Mesenchymal stem cell (in vitro differentiated cells and primary cell): Measurements from ENCODE around the gene VAMP2.
A peak's percentile ranks its signal among the peaks of the same experiment; 100 is the strongest.

Experiments used
- DNase-seq: peaks from one replicate; pipeline ENCODE4 v3.0.0-alpha.2; 2013
- H2AFZ ChIP-seq: one replicate; pipeline ENCODE4 v1.6.1; 2013; ENCODE audit warnings: low read depth, mild to moderate bottlenecking, control low read depth, inconsistent platforms, low read length, moderate library complexity
- H2AK5ac ChIP-seq: 2 replicates; pipeline ENCODE4 v1.6.1; 2013; ENCODE audit warnings: low read length, moderate library complexity, mild to moderate bottlenecking, inconsistent platforms; ENCODE audit not compliant: severe bottlenecking
- H2BK120ac ChIP-seq: one replicate; pipeline ENCODE4 v1.6.1; 2013; ENCODE audit warnings: low read depth, mild to moderate bottlenecking, inconsistent platforms, low read length, moderate library complexity
- H2BK12ac ChIP-seq, 2 experiments: one replicate each; pipeline ENCODE4 v1.6.1; 2013; ENCODE audit warnings: inconsistent platforms in 2 of 2, low read length in 2 of 2, mild to moderate bottlenecking in 2 of 2, moderate library complexity in 2 of 2, control low read depth in 1 of 2
- H2BK15ac ChIP-seq: one replicate; pipeline ENCODE4 v1.6.1; 2013; ENCODE audit warnings: mild to moderate bottlenecking, low read depth, inconsistent platforms; ENCODE audit not compliant: poor library complexity, severe bottlenecking
- H2BK5ac ChIP-seq: 2 replicates; pipeline ENCODE4 v1.6.1; 2013; ENCODE audit warnings: low read depth, mild to moderate bottlenecking, low read length, control low read depth, inconsistent platforms; ENCODE audit not compliant: poor library complexity, severe bottlenecking
- H3K14ac ChIP-seq, 2 experiments: one replicate each; pipeline ENCODE4 v1.6.1; 2013; ENCODE audit warnings: inconsistent platforms in 2 of 2, low read length in 2 of 2, control low read depth in 1 of 2, mild to moderate bottlenecking in 1 of 2, moderate library complexity in 1 of 2
- H3K18ac ChIP-seq, 2 experiments: one replicate each; pipeline ENCODE4 v1.6.1; 2013; ENCODE audit warnings: inconsistent platforms in 2 of 2, low read length in 2 of 2, control low read depth in 1 of 2, low read depth in 1 of 2, mild to moderate bottlenecking in 1 of 2
- H3K23ac ChIP-seq, 2 experiments: one replicate each; pipeline ENCODE4 v1.6.1; 2013; ENCODE audit warnings: inconsistent platforms in 2 of 2, low read length in 2 of 2, mild to moderate bottlenecking in 2 of 2, moderate library complexity in 2 of 2, control low read depth in 1 of 2
- H3K27ac ChIP-seq: 2 replicates; pipeline ENCODE4 v1.5.1; 2013; ENCODE audit warnings: mild to moderate bottlenecking, moderate library complexity, low read length, control low read depth, inconsistent platforms; ENCODE audit not compliant: poor library complexity, severe bottlenecking
- H3K27me3 ChIP-seq, 2 experiments: 2 replicates each; pipeline versions ENCODE4 v1.6.1 to v1.7.0; 2013; ENCODE audit warnings: low read length in 2 of 2, mild to moderate bottlenecking in 2 of 2, moderate library complexity in 2 of 2, control low read depth in 1 of 2, inconsistent platforms in 1 of 2; ENCODE audit not compliant: control insufficient read depth in 1 of 2, insufficient read depth in 1 of 2
- H3K36me3 ChIP-seq, 2 experiments: 2 replicates each; pipeline versions ENCODE4 v1.6.1 to v1.7.0; 2013; ENCODE audit warnings: low read length in 2 of 2, control low read depth in 1 of 2, inconsistent platforms in 1 of 2, low read depth in 1 of 2, mild to moderate bottlenecking in 1 of 2; ENCODE audit not compliant: insufficient read depth in 2 of 2, control insufficient read depth in 1 of 2
- H3K4ac ChIP-seq, 2 experiments: one replicate each; pipeline ENCODE4 v1.6.1; 2013; ENCODE audit warnings: inconsistent platforms in 2 of 2, low read length in 2 of 2, mild to moderate bottlenecking in 2 of 2, moderate library complexity in 2 of 2, control low read depth in 1 of 2, low read depth in 1 of 2
- H3K4me1 ChIP-seq: 2 replicates; pipeline ENCODE4 v1.6.1; 2013; ENCODE audit warnings: low read depth, low read length, control low read depth; ENCODE audit not compliant: control insufficient read depth, insufficient read depth
- H3K4me2 ChIP-seq: 2 replicates; pipeline ENCODE4 v1.6.1; 2013; ENCODE audit warnings: low read length, mild to moderate bottlenecking, inconsistent platforms; ENCODE audit not compliant: poor library complexity, severe bottlenecking
- H3K4me3 ChIP-seq, 2 experiments: 2 replicates each; pipeline versions ENCODE4 v1.5.1 to v1.7.0; 2013; ENCODE audit warnings: low read length in 2 of 2, mild to moderate bottlenecking in 2 of 2, control low read depth in 1 of 2, low read depth in 1 of 2; ENCODE audit not compliant: insufficient read depth in 1 of 2
- H3K79me1 ChIP-seq: replicated peaks from 2 replicates; pipeline ENCODE4 v1.6.1; 2013; ENCODE audit warnings: mild to moderate bottlenecking, control low read depth, low read length, inconsistent platforms; ENCODE audit not compliant: poor library complexity, severe bottlenecking
- H3K9ac ChIP-seq: 2 replicates; pipeline ENCODE4 v1.7.0; 2013; ENCODE audit warnings: mild to moderate bottlenecking, low read length, moderate library complexity
- H3K9me3 ChIP-seq: 2 replicates; pipeline ENCODE4 v1.7.0; 2013; ENCODE audit warnings: mild to moderate bottlenecking, low read length; ENCODE audit not compliant: control insufficient read depth
- H4K8ac ChIP-seq: one replicate; pipeline ENCODE4 v1.6.1; 2013; ENCODE audit warnings: inconsistent platforms, mild to moderate bottlenecking, low read length, moderate library complexity
- H4K91ac ChIP-seq: one replicate; pipeline ENCODE4 v1.6.1; 2013; ENCODE audit warnings: mild to moderate bottlenecking, low read length, inconsistent platforms
- WGBS: methylation state at CpG from one replicate; pipeline ENCODE4 v1.1.7; 2013; ENCODE audit warnings: mixed read lengths; 5-methylcytosine and 5-hydroxymethylcytosine counted together

Gene VAMP2

GRCh38 chr17:8109661-8110455 lies 52.9 kb downstream of the VAMP2 start:
- DNase-seq, result no peak
- peak overlapping the region in 1 of 2 experiments; percentile 33 for H3K4me3 ChIP-seq
- H2BK5ac ChIP-seq, result no peak overlapping the region
- H4K8ac ChIP-seq, result no peak overlapping the region
- no peaks in the 10 kb centered on the region for H3K79me1 ChIP-seq
- no peaks in the 10 kb centered on the region for H3K9me3 ChIP-seq
- no peak overlapping the region for H3K14ac ChIP-seq
- no peak overlapping the region for H3K18ac ChIP-seq
- H2BK15ac ChIP-seq, result no peak overlapping the region
- H3K4ac ChIP-seq, result no peak overlapping the region
- WGBS, result 4% methylated on average over 43 of the region's 63 CpGs
- no peak overlapping the region for H3K23ac ChIP-seq
- no peak overlapping the region for H3K27ac ChIP-seq
- no peak overlapping the region for H2BK120ac ChIP-seq
- H3K9ac ChIP-seq, result no peak overlapping the region
- H2AK5ac ChIP-seq, result no peak overlapping the region
- H3K4me1 ChIP-seq, result peaks cover 9% of the 10 kb centered on the region
- H3K36me3 ChIP-seq, result peaks cover 0 to 3% of the 10 kb centered on the region in 2 experiments
- peak overlapping the region; percentile 49 for H3K4me2 ChIP-seq
- no peak overlapping the region for H2BK12ac ChIP-seq
- H2AFZ ChIP-seq, result no peak overlapping the region
- peaks cover 65 to 75% of the 10 kb centered on the region in 2 experiments for H3K27me3 ChIP-seq
- no peak overlapping the region for H4K91ac ChIP-seq
